Lung (tissue), 12 donors: ENCODE measurements around the gene EDN2. TPM values are rescaled to one million over a fixed set of nuclear protein-coding genes. Genes with fewer than 3 reads are reported as not detected.

Experiments used
- ATAC-seq: fragments of 200-7000 bp; cut with Tn5 transposase; one replicate; pipeline ENCODE4 v1.9.1; 2020; ENCODE audit warnings: moderate number of reproducible peaks; ENCODE audit not compliant: insufficient read depth, low FRiP score
- DNase-seq, 3 donors: peaks; one replicate each; pipeline ENCODE4 v3.0.0-alpha.2; 2013 to 2017
- H3K27ac ChIP-seq, 2 donors: one replicate each; pipeline ENCODE4 v1.5.1; 2013; ENCODE audit warnings: mild to moderate bottlenecking in 2 of 2, moderate library complexity in 2 of 2, control low read depth in 1 of 2, inconsistent platforms in 1 of 2, low read depth in 1 of 2, low read length in 1 of 2
- H3K27me3 ChIP-seq, 3 donors: one replicate each; pipeline ENCODE4 v1.5.1; 2013; ENCODE audit warnings: low read length in 2 of 3; ENCODE audit not compliant: control insufficient read depth in 3 of 3, insufficient read depth in 3 of 3
- H3K36me3 ChIP-seq, 4 donors: one replicate each; pipeline ENCODE4 v1.5.1; 2013; ENCODE audit warnings: low read length in 4 of 4, mild to moderate bottlenecking in 1 of 4, moderate library complexity in 1 of 4; ENCODE audit not compliant: control insufficient read depth in 4 of 4, insufficient read depth in 4 of 4
- H3K4me1 ChIP-seq, 5 donors: one replicate each; pipeline ENCODE4 v1.5.1; 2013; ENCODE audit warnings: low read length in 5 of 5, mild to moderate bottlenecking in 2 of 5, moderate library complexity in 1 of 5; ENCODE audit not compliant: control insufficient read depth in 5 of 5, insufficient read depth in 5 of 5
- H3K4me3 ChIP-seq: one replicate; pipeline ENCODE4 v1.5.1; 2013; ENCODE audit warnings: mild to moderate bottlenecking, control low read depth, moderate library complexity
- H3K9ac ChIP-seq, 2 donors: one replicate each; pipeline ENCODE4 v1.5.1; 2013; ENCODE audit warnings: low read length in 2 of 2, control low read depth in 1 of 2; ENCODE audit not compliant: insufficient read depth in 1 of 2
- H3K9me3 ChIP-seq, 4 donors: one replicate each; pipeline ENCODE4 v1.5.1; 2013; ENCODE audit warnings: low read length in 3 of 4, mild to moderate bottlenecking in 1 of 4, moderate library complexity in 1 of 4; ENCODE audit not compliant: control insufficient read depth in 4 of 4, insufficient read depth in 3 of 4
- CTCF ChIP-seq: IDR thresholded peaks from 2 replicates; pipeline ENCODE4 v1.5.1; 2012; ENCODE audit warnings: mild to moderate bottlenecking; ENCODE audit errors: control extremely low read depth, extremely low read depth
- WGBS, 2 donors: extraction: QIAGEN DNeasy Blood & Tissue Kit; methylation state at CpG; one replicate each; pipeline ENCODE4 v1.1.7; 2013; 5-methylcytosine and 5-hydroxymethylcytosine counted together
- polyA plus RNA-seq, 2 donors: library from polyadenylated mRNA; stranded (reverse); fragments of 200-250 nt; gene quantifications; one replicate each; pipeline ENCODE4 v1.2.1, GENCODE V29; 2013
- total RNA-seq, 2 donors: library from RNA; depleted of rRNA in 1 of 2; stranded (reverse); fragments of >200 nt in 1 of 2; gene quantifications; one replicate each; pipeline ENCODE4 v1.2.1, GENCODE V29; 2014 to 2021
- donor health status: control.
- donor health status: control.
- donor health status: Bipolar disorder and iron deficiency.
- donor health status: healthy.
- donor health status: DM: yes; HTN: yes; CAD: no.

The EDN2 gene
- total and polyA plus RNA-seq, 4 donors = 0.85 to 15.2 (median 2.4) TPM

DNA sequence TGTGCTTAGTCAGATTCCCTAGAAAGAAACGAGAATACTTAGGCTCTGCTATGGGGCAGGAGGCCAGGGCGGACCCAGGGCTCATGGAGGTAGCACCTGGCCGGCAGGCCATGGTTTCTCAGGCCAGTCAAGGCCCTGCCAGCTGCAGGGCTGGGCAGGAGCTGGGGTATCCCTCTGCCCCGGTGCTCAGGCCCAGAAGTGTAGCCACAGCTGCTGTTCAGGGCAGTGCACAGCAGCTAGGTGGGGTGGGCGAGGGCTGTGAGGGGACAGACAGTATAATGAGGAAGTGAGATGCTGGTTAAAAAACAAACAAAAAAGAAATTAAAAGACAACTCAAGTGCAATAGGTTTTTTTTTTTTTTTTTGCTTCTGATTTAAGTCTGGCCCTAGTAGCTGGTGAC is 34.0 kb upstream of the EDN2 start:
- Histone ChIP-seq H3K9ac (no peak overlapping the region), H3K4me1 (peaks cover 0 to 27% (median 8%) of the 10 kb centered on the region in 5 donors), H3K9me3 (no peaks in the 10 kb centered on the region), H3K4me3 (no peak overlapping the region), H3K27me3 (no peaks in the 10 kb centered on the region), H3K27ac (no peak overlapping the region), H3K36me3 (no peaks in the 10 kb centered on the region)
- DNase-seq (no peak), ATAC-seq (no peak)
- no peak for TF ChIP-seq CTCF
- 86 to 92% methylated on average over 5 of the region's 5 CpGs for WGBS, 2 donors

DNA sequence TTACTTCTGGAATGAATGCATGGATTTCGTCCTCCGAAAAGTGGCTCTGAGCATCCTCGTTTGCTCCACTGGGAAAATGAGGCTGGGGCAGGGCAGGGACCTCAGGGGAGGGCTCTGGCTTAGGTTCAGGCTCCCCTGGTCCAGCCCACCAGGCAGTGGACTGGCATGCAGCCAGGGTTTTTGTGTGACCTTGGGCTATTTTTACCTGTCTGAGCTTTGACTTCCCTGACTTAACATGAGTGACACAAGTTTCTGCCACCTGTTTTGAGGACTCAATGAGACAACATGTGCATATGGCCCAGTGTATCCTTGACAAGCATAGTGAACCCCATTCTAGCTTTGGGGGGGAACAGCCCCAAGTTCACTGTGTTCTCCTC is 32.6 kb upstream of the EDN2 start:
- TF ChIP-seq CTCF = no peak
- Histone ChIP-seq H3K27ac (no peak overlapping the region), H3K4me1 (peaks cover 0 to 34% (median 6%) of the 10 kb centered on the region in 5 donors), H3K4me3 (no peak overlapping the region), H3K9ac (no peak overlapping the region), H3K9me3 (no peaks in the 10 kb centered on the region), H3K27me3 (no peaks in the 10 kb centered on the region), H3K36me3 (peaks cover 0 to 3% (median 0%) of the 10 kb centered on the region in 4 donors)
- WGBS, 2 donors = 80 to 86% methylated on average over 3 of the region's 3 CpGs
- no peak for DNase-seq
- no peak for ATAC-seq

DNA sequence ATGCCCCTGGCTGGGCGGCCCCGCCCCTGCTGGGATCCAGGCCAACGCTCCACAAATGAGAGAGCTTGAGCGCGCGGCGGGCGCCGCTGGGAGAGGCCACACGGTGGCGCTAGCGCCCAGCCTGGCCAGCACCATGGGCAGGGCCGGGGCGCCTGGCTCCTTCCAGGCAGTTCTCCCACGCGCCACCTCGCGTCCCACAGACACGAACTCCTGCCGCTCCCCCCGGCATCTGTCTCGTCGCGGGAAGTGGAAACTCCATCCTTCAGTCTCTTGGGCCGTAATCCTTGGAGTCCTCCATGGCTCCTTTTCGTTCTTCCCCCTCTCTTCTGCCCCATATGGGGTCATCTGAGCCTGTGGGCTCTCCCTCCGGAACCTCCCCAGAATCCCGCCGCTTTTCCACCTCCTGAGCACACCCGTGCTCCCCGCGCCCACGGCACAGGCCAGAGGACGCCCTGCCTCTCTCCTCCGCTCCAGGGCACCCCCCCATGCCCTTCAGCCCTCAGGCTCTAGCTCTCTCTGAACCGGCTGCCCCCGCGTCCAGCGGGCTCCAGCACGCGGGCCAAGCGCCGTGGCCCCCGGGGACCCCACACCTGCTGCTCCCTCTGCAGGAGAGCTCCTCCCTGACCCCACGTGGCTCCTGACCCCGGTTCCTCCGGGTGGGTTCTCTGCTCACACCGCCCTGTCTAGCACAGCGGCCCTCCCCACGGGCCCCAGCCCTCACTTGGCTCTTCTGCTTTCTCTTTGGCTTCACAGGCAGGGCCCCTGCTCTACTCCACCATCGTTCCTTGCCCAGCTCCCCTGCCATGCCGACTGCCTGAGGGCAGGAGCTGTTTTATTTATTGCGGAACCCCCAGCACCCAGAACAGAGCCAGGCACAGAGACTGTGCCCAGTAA is 31.9 kb upstream of the EDN2 start:
- TF ChIP-seq CTCF = peak; percentile 78
- H3K4me1 ChIP-seq = peaks cover 0 to 28% (median 6%) of the 10 kb centered on the region in 5 donors
- no peaks in the 10 kb centered on the region for H3K9me3 ChIP-seq
- ATAC-seq = peak; percentile 86
- H3K4me3 ChIP-seq = no peak overlapping the region
- H3K9ac ChIP-seq = peak overlapping the region in 1 of 2 donors; percentile 68
- H3K27ac ChIP-seq = no peak overlapping the region
- H3K36me3 ChIP-seq = peaks cover 0 to 3% (median 1%) of the 10 kb centered on the region in 4 donors
- peak; percentile 92 to 98 (median 95) for DNase-seq
- no peaks in the 10 kb centered on the region for H3K27me3 ChIP-seq
- WGBS, 2 donors = 13 to 16% methylated on average over 46 to 53 of the region's 53 CpGs
